HEK293 (cell line): ENCODE results near the gene KRTAP5-2.

ENCODE experiments used
- FEZF1 ChIP-seq: fragments of 450-650 bp; formaldehyde crosslinking; IDR thresholded peaks from 2 replicates; pipeline ENCODE4 v1.5.1; 2016; ENCODE audit warnings: missing biosample characterization, missing genetic modification characterization
- KLF1 ChIP-seq: fragments of 450-650 bp; formaldehyde crosslinking; IDR thresholded peaks from 2 replicates; pipeline ENCODE4 v1.5.1; 2016; ENCODE audit warnings: missing biosample characterization, missing genetic modification characterization
- KLF9 ChIP-seq: fragments of 450-650 bp; formaldehyde crosslinking; IDR thresholded peaks from 2 replicates; pipeline ENCODE4 v1.5.1; 2016; ENCODE audit warnings: missing biosample characterization, missing genetic modification characterization, low read depth
- SETDB1 ChIP-seq: IDR thresholded peaks from one replicate; pipeline ENCODE4 v1.6.1; 2017; ENCODE audit warnings: mild to moderate bottlenecking, low read length, moderate library complexity, mixed read lengths; ENCODE audit not compliant: insufficient read length
- TCF7L2 ChIP-seq: IDR thresholded peaks from 2 replicates; pipeline ENCODE4 v1.6.1; 2011; ENCODE audit warnings: low read depth, mild to moderate bottlenecking, inconsistent platforms, low read length, moderate library complexity, borderline replicate concordance
- ZBTB8A ChIP-seq: fragments of 450-650 bp; formaldehyde crosslinking; IDR thresholded peaks from 2 replicates; pipeline ENCODE4 v1.5.1; 2016; ENCODE audit warnings: missing biosample characterization, missing genetic modification characterization
- ZNF133 ChIP-seq: fragments of 450-650 bp; formaldehyde crosslinking; IDR thresholded peaks from 2 replicates; pipeline ENCODE4 v1.5.1; 2016; ENCODE audit warnings: missing biosample characterization, missing genetic modification characterization
- ZNF830 ChIP-seq: fragments of 450-650 bp; IDR thresholded peaks from 2 replicates; pipeline ENCODE4 v1.5.0; 2018; ENCODE audit warnings: missing biosample characterization, missing genetic modification characterization, low read depth, mild to moderate bottlenecking, moderate library complexity
- TF ChIP-seq, protein P1 (sequence below): fragments of 450-650 bp; formaldehyde crosslinking; IDR thresholded peaks from 2 replicates; pipeline ENCODE4 v1.5.1; 2016; ENCODE audit warnings: missing biosample characterization, missing genetic modification characterization
- TF ChIP-seq, protein P2 (sequence below): fragments of 450-650 bp; formaldehyde crosslinking; IDR thresholded peaks from 2 replicates; pipeline ENCODE4 v1.5.1; 2016; ENCODE audit warnings: missing biosample characterization, missing genetic modification characterization
- TF ChIP-seq, protein P3 (sequence below): sonication (generic); formaldehyde crosslinking; IDR thresholded peaks from 2 replicates; pipeline ENCODE4 v1.8.1; 2022; ENCODE audit warnings: mild to moderate bottlenecking, moderate library complexity, missing genetic modification reagents
- TF ChIP-seq, protein P4 (sequence below): fragments of 450-650 bp; formaldehyde crosslinking; IDR thresholded peaks from 2 replicates; pipeline ENCODE4 v1.5.1; 2016; ENCODE audit warnings: missing biosample characterization, missing genetic modification characterization

DNA sequence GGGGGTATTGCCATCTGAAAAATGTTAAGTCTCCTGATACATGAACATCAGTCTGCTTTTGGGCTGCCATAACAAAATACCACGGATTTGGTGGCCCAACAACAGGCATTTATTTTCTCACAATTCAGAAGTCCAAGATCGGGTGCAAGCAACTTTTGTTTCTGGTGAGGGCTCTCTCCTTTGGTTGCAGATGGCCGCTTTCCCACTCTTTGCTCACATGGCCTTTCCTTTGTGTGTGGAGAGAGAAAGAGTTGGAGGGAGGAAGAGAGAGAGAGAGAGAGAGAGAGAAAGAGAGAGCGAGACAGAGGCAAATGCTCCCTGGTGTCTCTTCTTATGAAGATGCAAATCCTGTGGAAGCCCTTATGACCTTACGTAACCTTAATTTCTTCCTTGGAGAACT, 2.5 kb upstream of the KRTAP5-2 start:
- TF ChIP-seq KLF9 (tag by site-specific recombination) (no peak), TCF7L2 (no peak), ZNF133 (tag by site-specific recombination) (no peak), SETDB1 (no peak), KLF1 (no peak), ZNF830 (tag by site-specific recombination) (no peak), FEZF1 (tag by site-specific recombination) (no peak), ZBTB8A (tag by site-specific recombination) (no peak)
- TF ChIP-seq, protein P1, sequence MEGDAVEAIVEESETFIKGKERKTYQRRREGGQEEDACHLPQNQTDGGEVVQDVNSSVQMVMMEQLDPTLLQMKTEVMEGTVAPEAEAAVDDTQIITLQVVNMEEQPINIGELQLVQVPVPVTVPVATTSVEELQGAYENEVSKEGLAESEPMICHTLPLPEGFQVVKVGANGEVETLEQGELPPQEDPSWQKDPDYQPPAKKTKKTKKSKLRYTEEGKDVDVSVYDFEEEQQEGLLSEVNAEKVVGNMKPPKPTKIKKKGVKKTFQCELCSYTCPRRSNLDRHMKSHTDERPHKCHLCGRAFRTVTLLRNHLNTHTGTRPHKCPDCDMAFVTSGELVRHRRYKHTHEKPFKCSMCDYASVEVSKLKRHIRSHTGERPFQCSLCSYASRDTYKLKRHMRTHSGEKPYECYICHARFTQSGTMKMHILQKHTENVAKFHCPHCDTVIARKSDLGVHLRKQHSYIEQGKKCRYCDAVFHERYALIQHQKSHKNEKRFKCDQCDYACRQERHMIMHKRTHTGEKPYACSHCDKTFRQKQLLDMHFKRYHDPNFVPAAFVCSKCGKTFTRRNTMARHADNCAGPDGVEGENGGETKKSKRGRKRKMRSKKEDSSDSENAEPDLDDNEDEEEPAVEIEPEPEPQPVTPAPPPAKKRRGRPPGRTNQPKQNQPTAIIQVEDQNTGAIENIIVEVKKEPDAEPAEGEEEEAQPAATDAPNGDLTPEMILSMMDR (tag by site-specific recombination), result no peak
- TF ChIP-seq, protein P2, sequence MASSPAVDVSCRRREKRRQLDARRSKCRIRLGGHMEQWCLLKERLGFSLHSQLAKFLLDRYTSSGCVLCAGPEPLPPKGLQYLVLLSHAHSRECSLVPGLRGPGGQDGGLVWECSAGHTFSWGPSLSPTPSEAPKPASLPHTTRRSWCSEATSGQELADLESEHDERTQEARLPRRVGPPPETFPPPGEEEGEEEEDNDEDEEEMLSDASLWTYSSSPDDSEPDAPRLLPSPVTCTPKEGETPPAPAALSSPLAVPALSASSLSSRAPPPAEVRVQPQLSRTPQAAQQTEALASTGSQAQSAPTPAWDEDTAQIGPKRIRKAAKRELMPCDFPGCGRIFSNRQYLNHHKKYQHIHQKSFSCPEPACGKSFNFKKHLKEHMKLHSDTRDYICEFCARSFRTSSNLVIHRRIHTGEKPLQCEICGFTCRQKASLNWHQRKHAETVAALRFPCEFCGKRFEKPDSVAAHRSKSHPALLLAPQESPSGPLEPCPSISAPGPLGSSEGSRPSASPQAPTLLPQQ (tag by site-specific recombination), result no peak
- TF ChIP-seq, protein P3, sequence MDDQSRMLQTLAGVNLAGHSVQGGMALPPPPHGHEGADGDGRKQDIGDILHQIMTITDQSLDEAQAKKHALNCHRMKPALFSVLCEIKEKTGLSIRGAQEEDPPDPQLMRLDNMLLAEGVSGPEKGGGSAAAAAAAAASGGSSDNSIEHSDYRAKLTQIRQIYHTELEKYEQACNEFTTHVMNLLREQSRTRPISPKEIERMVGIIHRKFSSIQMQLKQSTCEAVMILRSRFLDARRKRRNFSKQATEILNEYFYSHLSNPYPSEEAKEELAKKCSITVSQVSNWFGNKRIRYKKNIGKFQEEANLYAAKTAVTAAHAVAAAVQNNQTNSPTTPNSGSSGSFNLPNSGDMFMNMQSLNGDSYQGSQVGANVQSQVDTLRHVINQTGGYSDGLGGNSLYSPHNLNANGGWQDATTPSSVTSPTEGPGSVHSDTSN (CRISPR knock-in tag), result no peak
- TF ChIP-seq, protein P4, sequence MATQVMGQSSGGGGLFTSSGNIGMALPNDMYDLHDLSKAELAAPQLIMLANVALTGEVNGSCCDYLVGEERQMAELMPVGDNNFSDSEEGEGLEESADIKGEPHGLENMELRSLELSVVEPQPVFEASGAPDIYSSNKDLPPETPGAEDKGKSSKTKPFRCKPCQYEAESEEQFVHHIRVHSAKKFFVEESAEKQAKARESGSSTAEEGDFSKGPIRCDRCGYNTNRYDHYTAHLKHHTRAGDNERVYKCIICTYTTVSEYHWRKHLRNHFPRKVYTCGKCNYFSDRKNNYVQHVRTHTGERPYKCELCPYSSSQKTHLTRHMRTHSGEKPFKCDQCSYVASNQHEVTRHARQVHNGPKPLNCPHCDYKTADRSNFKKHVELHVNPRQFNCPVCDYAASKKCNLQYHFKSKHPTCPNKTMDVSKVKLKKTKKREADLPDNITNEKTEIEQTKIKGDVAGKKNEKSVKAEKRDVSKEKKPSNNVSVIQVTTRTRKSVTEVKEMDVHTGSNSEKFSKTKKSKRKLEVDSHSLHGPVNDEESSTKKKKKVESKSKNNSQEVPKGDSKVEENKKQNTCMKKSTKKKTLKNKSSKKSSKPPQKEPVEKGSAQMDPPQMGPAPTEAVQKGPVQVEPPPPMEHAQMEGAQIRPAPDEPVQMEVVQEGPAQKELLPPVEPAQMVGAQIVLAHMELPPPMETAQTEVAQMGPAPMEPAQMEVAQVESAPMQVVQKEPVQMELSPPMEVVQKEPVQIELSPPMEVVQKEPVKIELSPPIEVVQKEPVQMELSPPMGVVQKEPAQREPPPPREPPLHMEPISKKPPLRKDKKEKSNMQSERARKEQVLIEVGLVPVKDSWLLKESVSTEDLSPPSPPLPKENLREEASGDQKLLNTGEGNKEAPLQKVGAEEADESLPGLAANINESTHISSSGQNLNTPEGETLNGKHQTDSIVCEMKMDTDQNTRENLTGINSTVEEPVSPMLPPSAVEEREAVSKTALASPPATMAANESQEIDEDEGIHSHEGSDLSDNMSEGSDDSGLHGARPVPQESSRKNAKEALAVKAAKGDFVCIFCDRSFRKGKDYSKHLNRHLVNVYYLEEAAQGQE, result no peak
